ENCODE data around the gene COL19A1. TPM values are rescaled to one million over a fixed set of nuclear protein-coding genes. Genes with fewer than 3 reads are reported as not detected.

The COL19A1 gene
- total RNA-seq, 1 donor from 2014 or later = 0.49 TPM

DNA sequence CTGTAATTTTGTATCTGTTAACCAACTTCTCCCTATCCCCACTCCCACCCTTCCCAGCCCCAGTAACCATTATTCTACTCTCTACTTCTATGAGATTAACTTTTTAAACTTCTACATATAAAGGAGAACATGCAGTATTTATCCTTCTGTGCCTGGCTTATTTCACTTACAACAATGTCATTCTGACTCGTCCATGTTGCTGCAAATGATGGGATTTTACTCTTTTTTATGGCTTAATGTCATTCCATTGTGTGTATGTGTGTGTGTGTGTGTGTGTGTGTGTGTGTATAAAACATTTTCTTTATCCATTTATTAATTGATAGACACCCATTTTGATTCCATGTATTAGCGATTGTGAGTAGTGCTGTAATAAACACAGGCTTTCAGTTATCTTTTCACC is 76.1 kb downstream of the COL19A1 start:
- H3K4me3 ChIP-seq = no peak overlapping the region
- no peaks in the 10 kb centered on the region for H3K9me3 ChIP-seq
- H3K4me1 ChIP-seq = no peaks in the 10 kb centered on the region
- H3K27ac ChIP-seq = no peak overlapping the region
- no peaks in the 10 kb centered on the region for H3K27me3 ChIP-seq
- H3K36me3 ChIP-seq = no peaks in the 10 kb centered on the region
- intact Hi-C loops (cut with DNase I) = no loop called here
- no peak for DNase-seq (ENCODE audit: extremely low spot score in 2 of 2)
- TF ChIP-seq POLR2A (IDR thresholded peaks at IDR 0.05) (no peak), POLR2AphosphoS5 (IDR thresholded peaks at IDR 0.05; ENCODE audit: insufficient read depth in 1 of 2, low read depth in 1 of 2) (no peak), CTCF (IDR thresholded peaks at IDR 0.05) (no peak)

DNA sequence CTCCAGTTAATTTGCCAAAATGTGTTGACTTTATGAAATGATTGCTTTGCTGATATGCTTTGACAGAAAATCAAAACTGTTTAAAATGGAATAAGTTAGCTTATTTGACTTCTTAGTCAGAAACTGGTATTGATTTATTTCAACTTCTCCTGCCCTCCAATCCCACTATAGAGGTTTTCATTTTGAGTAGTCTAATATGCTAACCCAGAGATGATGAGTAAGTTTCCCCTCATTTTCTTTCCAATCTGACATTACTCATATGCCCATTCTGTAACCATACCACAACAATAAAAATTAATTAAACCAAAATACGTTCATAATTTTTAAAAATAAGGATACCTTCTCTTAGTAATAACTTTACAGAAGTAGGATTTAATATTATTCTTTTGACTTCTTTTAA is 78.8 kb downstream of the COL19A1 start:
- TF ChIP-seq POLR2A (IDR thresholded peaks at IDR 0.05) (no peak), POLR2AphosphoS5 (IDR thresholded peaks at IDR 0.05; ENCODE audit: insufficient read depth in 1 of 2, low read depth in 1 of 2) (no peak), CTCF (IDR thresholded peaks at IDR 0.05) (no peak)
- H3K4me3 ChIP-seq = no peak overlapping the region
- intact Hi-C loops (cut with DNase I) = no loop called here

DNA sequence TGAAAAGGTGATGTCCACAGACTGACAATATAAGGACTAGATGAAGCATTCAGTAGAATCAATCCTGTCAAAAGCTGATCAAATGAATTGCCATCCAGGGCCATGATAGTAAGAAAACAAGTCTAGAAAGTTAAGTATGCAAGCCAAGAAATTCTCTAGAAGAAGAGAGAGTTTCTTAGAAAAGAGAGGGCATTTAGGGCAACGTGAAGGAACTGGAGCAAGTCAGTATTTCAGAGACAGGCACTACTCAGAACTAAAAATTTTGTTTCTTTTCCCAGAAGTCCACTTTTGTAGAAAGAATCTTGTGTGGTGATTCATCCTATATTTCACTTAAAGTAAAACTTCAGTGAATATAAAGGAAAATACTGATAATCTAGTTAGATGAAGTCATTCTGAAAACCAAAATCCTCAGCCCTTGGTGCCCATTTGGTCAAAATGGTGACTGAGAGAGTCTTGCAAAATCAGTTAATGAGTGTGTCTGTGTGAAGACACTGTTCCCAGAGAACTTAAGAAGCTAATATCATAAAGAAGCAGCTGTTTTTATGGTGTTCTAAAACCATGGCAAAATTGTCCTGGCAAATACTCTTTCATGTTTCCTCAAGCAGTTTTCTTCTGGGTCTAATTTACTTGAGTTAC is 82.2 kb downstream of the COL19A1 start:
- Histone ChIP-seq H3K27me3 (no peaks in the 10 kb centered on the region), H3K36me3 (no peaks in the 10 kb centered on the region), H3K4me3 (no peak overlapping the region), H3K27ac (no peak overlapping the region), H3K9me3 (no peaks in the 10 kb centered on the region), H3K4me1 (no peaks in the 10 kb centered on the region)
- TF ChIP-seq POLR2A (IDR thresholded peaks at IDR 0.05) (no peak), POLR2AphosphoS5 (IDR thresholded peaks at IDR 0.05; ENCODE audit: insufficient read depth in 1 of 2, low read depth in 1 of 2) (no peak), CTCF (IDR thresholded peaks at IDR 0.05) (no peak)
- intact Hi-C loops (cut with DNase I) = no loop called here
- DNase-seq (ENCODE audit: extremely low spot score in 2 of 2) = no peak

More for the DNA sequence above, 78.8 kb downstream of the COL19A1 start:
- no peak for DNase-seq (ENCODE audit: extremely low spot score in 2 of 2)
- Histone ChIP-seq H3K27ac (no peak overlapping the region), H3K9me3 (no peaks in the 10 kb centered on the region), H3K36me3 (no peaks in the 10 kb centered on the region), H3K27me3 (no peaks in the 10 kb centered on the region), H3K4me1 (no peaks in the 10 kb centered on the region)

GRCh38 chr6:69953491-69953890 is 87.1 kb downstream of the COL19A1 start:
- no peak for DNase-seq (ENCODE audit: extremely low spot score in 2 of 2)
- no peak overlapping the region for H3K27ac ChIP-seq
- intact Hi-C loops (cut with DNase I) = no loop called here
- no peak for TF ChIP-seq CTCF (IDR thresholded peaks at IDR 0.05)
- no peak for TF ChIP-seq POLR2A (IDR thresholded peaks at IDR 0.05)
- no peak for TF ChIP-seq POLR2AphosphoS5 (IDR thresholded peaks at IDR 0.05; ENCODE audit: insufficient read depth in 1 of 2, low read depth in 1 of 2)
- no peaks in the 10 kb centered on the region for H3K9me3 ChIP-seq
- no peak overlapping the region for H3K4me3 ChIP-seq
- H3K4me1 ChIP-seq = no peaks in the 10 kb centered on the region
- H3K27me3 ChIP-seq = no peaks in the 10 kb centered on the region
- H3K36me3 ChIP-seq = no peaks in the 10 kb centered on the region

DNA sequence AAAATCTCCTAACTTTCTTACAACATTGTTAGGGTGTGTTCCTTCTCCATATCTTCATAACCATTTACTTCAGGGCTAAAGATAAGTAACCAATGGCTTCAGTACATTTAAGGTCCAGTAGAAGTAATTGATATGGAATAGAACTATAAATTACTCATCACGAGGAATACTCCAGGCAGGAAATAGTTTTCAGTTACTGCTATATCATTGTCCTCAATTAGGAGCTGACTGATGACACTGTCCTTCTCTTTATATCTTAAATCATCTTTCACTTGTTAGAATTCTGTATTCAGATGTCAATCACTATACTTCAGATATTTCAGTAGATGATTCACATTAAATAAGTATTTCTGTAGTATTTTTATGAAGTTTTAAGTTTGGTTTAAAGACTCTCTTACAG is 88.4 kb downstream of the COL19A1 start:
- no peak for DNase-seq (ENCODE audit: extremely low spot score in 2 of 2)
- intact Hi-C loops (cut with DNase I) = no loop called here

More for the DNA sequence above, 88.4 kb downstream of the COL19A1 start:
- Histone ChIP-seq H3K4me1 (no peaks in the 10 kb centered on the region), H3K9me3 (no peaks in the 10 kb centered on the region), H3K27me3 (no peaks in the 10 kb centered on the region), H3K36me3 (no peaks in the 10 kb centered on the region), H3K4me3 (no peak overlapping the region), H3K27ac (no peak overlapping the region)
- no peak for TF ChIP-seq CTCF (IDR thresholded peaks at IDR 0.05)
- no peak for TF ChIP-seq POLR2A (IDR thresholded peaks at IDR 0.05)
- no peak for TF ChIP-seq POLR2AphosphoS5 (IDR thresholded peaks at IDR 0.05; ENCODE audit: insufficient read depth in 1 of 2, low read depth in 1 of 2)

All from vagina (tissue), 2 donors.